ENCODE data around the gene TMEM147.

The TMEM147 gene

GRCh38 chr19:35534803-35535480, 10.5 kb upstream of the TMEM147 start:
- TF ChIP-seq EZH2 (IDR thresholded peaks at IDR 0.05; ENCODE audit: borderline replicate concordance, low read length) (no peak), CTCF (IDR thresholded peaks at IDR 0.05; ENCODE audit: low read length) (no peak)
- Histone ChIP-seq H3K9me2 (ENCODE audit: low read depth, low read length) (no peaks in the 10 kb centered on the region), H3K4me2 (ENCODE audit: low read length) (no peak overlapping the region), H3K9me3 (ENCODE audit: low read length) (no peaks in the 10 kb centered on the region), H3K36me3 (ENCODE audit: insufficient read depth, low read length) (no peaks in the 10 kb centered on the region), H3K79me2 (ENCODE audit: insufficient read depth, low read length) (no peaks in the 10 kb centered on the region), H4K20me1 (ENCODE audit: insufficient read depth, low read length) (no peaks in the 10 kb centered on the region), H3K4me3 (ENCODE audit: low read depth, low read length, poor library complexity, severe bottlenecking) (no peak overlapping the region), H3K4me1 (ENCODE audit: insufficient read depth, low read length, severe bottlenecking) (no peaks in the 10 kb centered on the region), H2AFZ (ENCODE audit: low read length) (no peak overlapping the region), H3K27me3 (ENCODE audit: insufficient read depth, low read length) (no peaks in the 10 kb centered on the region), H3K27ac (ENCODE audit: low read depth, low read length, poor library complexity, severe bottlenecking) (no peak overlapping the region), H3F3A (ENCODE audit: insufficient read depth, low read length) (no peaks in the 10 kb centered on the region), H3K9ac (ENCODE audit: low read length) (no peak overlapping the region)

GRCh38 chr19:35539314-35539713, 6.1 kb upstream of the TMEM147 start:
- no peak overlapping the region for H3K4me3 ChIP-seq (ENCODE audit: low read depth, low read length, poor library complexity, severe bottlenecking)
- H4K20me1 ChIP-seq (ENCODE audit: insufficient read depth, low read length): no peaks in the 10 kb centered on the region
- H3F3A ChIP-seq (ENCODE audit: insufficient read depth, low read length): no peaks in the 10 kb centered on the region
- peaks cover 21% of the 10 kb centered on the region for H3K4me1 ChIP-seq (ENCODE audit: insufficient read depth, low read length, severe bottlenecking)
- H3K36me3 ChIP-seq (ENCODE audit: insufficient read depth, low read length): peaks cover 11% of the 10 kb centered on the region; the same call in 1 of the 2 replicates
- no peaks in the 10 kb centered on the region for H3K79me2 ChIP-seq (ENCODE audit: insufficient read depth, low read length)
- H3K9ac ChIP-seq (ENCODE audit: low read length): no peak overlapping the region
- no peak for TF ChIP-seq CTCF (IDR thresholded peaks at IDR 0.05; ENCODE audit: low read length)
- no peak for TF ChIP-seq EZH2 (IDR thresholded peaks at IDR 0.05; ENCODE audit: borderline replicate concordance, low read length)
- no peaks in the 10 kb centered on the region for H3K9me3 ChIP-seq (ENCODE audit: low read length)
- no peaks in the 10 kb centered on the region for H3K27me3 ChIP-seq (ENCODE audit: insufficient read depth, low read length)
- H3K4me2 ChIP-seq (ENCODE audit: low read length): no peak overlapping the region
- no peaks in the 10 kb centered on the region for H3K9me2 ChIP-seq (ENCODE audit: low read depth, low read length)
- no peak overlapping the region for H2AFZ ChIP-seq (ENCODE audit: low read length)
- no peak overlapping the region for H3K27ac ChIP-seq (ENCODE audit: low read depth, low read length, poor library complexity, severe bottlenecking)

- Histone ChIP-seq H3K27ac (ENCODE audit: low read depth, low read length, poor library complexity, severe bottlenecking) (no peak overlapping the region), H3K9me3 (ENCODE audit: low read length) (no peaks in the 10 kb centered on the region), H3K27me3 (ENCODE audit: insufficient read depth, low read length) (no peaks in the 10 kb centered on the region), H2AFZ (ENCODE audit: low read length) (no peak overlapping the region), H3K9me2 (ENCODE audit: low read depth, low read length) (no peaks in the 10 kb centered on the region), H3F3A (ENCODE audit: insufficient read depth, low read length) (no peaks in the 10 kb centered on the region), H3K36me3 (ENCODE audit: insufficient read depth, low read length) (peaks cover 11% of the 10 kb centered on the region; the same call in 1 of the 2 replicates), H3K79me2 (ENCODE audit: insufficient read depth, low read length) (no peaks in the 10 kb centered on the region), H3K4me1 (ENCODE audit: insufficient read depth, low read length, severe bottlenecking) (peaks cover 26% of the 10 kb centered on the region), H3K4me2 (ENCODE audit: low read length) (no peak overlapping the region), H3K4me3 (ENCODE audit: low read depth, low read length, poor library complexity, severe bottlenecking) (no peak overlapping the region), H3K9ac (ENCODE audit: low read length) (no peak overlapping the region), H4K20me1 (ENCODE audit: insufficient read depth, low read length) (no peaks in the 10 kb centered on the region)
- TF ChIP-seq CTCF (IDR thresholded peaks at IDR 0.05; ENCODE audit: low read length) (no peak), EZH2 (IDR thresholded peaks at IDR 0.05; ENCODE audit: borderline replicate concordance, low read length) (no peak)
Observed at GRCh38 chr19:35539850-35540249, 5.6 kb upstream of the TMEM147 start.

All from OCI-LY1 (cell line).